K562 (cell line): ENCODE data around the gene ZNF613. TPM values are rescaled to one million over a fixed set of nuclear protein-coding genes. Genes with fewer than 3 reads are reported as not detected.
"Not testable (repeated sequence)": the region's sequence is repeated elsewhere in the genome, so short reads cannot be mapped to it uniquely, and the experiment has no call there.

ENCODE experiments used
- ATAC-seq: fragments of 200-7000 bp; cut with Tn5 transposase; 3 replicates; pipeline ENCODE4 v1.9.1; 2020; ENCODE audit warnings: moderate library complexity
- BruUV-seq: library from RNA; stranded (reverse); fragments of 400-500 nt; replicated peaks from 2 replicates; lab custom pipeline; 2021; lab: Mats Ljungman, UMichigan
- CTCF ChIA-PET: fragments of 300-600 bp; formaldehyde crosslinking; extraction: SDS; loops from one replicate; lab custom pipeline; 2021; ENCODE audit warnings: low intra/inter-chr PET ratio; lab: Yijun Ruan, JAX
- POLR2A ChIA-PET: fragments of 300-600, 350-650 bp; sonication (Branson Sonifier 250); formaldehyde crosslinking; extraction: SDS; loops from one replicate; lab custom pipeline; 2021; ENCODE audit warnings: antibody characterized with exemption, inconsistent platforms; lab: Yijun Ruan, JAX
- DNase-seq, 4 experiments: peaks; one replicate each; pipeline versions ENCODE4 v3.0.0 to v3.0.0-alpha.2; 2011 to 2018; ENCODE audit warnings: low spot score in 3 of 4, mixed read lengths in 3 of 4; ENCODE audit errors: extremely low read depth in 1 of 4
- FAIRE-seq: peaks from 2 replicates; lab custom pipeline; 2011; peaks lifted over from hg19 to GRCh38; lab: Jason Lieb, UNC
- H2AFZ ChIP-seq: 2 replicates; pipeline ENCODE4 v1.6.0; 2011; ENCODE audit warnings: low read depth, low read length, control low read depth, inconsistent platforms
- H3K27ac ChIP-seq: fragments of 200-600 bp; 3 replicates; pipeline ENCODE4 v1.8.0; 2011; ENCODE audit warnings: low read depth, mild to moderate bottlenecking, control low read depth, inconsistent platforms, low read length, moderate library complexity, mixed read lengths; ENCODE audit errors: extremely low read depth
- H3K27me3 ChIP-seq, 2 experiments: fragments of 300-600 bp in 1 of 2; 2 replicates in 1 of 2; 3 replicates in 1 of 2; pipeline versions ENCODE4 v1.6.0 to v1.8.0; 2011; ENCODE audit warnings: inconsistent platforms in 2 of 2, low read length in 2 of 2, mild to moderate bottlenecking in 1 of 2, mixed read lengths in 1 of 2, moderate library complexity in 1 of 2; ENCODE audit not compliant: control insufficient read depth in 2 of 2, insufficient read depth in 2 of 2
- H3K36me3 ChIP-seq: fragments of 300-600 bp; 3 replicates; pipeline ENCODE4 v1.8.0; 2011; ENCODE audit warnings: mild to moderate bottlenecking, low read length, inconsistent platforms; ENCODE audit not compliant: control insufficient read depth, insufficient read depth
- H3K4me1 ChIP-seq, 2 experiments: fragments of 200-600 bp in 1 of 2; replicated peaks in 1 of 2; 2 replicates in 1 of 2; 3 replicates in 1 of 2; pipeline versions ENCODE4 v1.5.1 to v1.8.0; 2011; ENCODE audit warnings: inconsistent platforms in 2 of 2, low read length in 2 of 2, mild to moderate bottlenecking in 1 of 2, mixed read lengths in 1 of 2, moderate library complexity in 1 of 2; ENCODE audit not compliant: control insufficient read depth in 2 of 2, insufficient read depth in 2 of 2
- H3K4me2 ChIP-seq: 2 replicates; pipeline ENCODE4 v1.6.1; 2011; ENCODE audit warnings: low read length, control low read depth, inconsistent platforms, mixed read lengths; ENCODE audit not compliant: insufficient read depth
- H3K4me3 ChIP-seq: fragments of 200-600 bp; sonication (generic), shearing (Covaris generic); 2 replicates; pipeline ENCODE4 v1.5.1; 2016; ENCODE audit warnings: control low read depth, inconsistent platforms
- H3K79me2 ChIP-seq: fragments of 200-600 bp; 3 replicates; pipeline ENCODE4 v1.8.0; 2011; ENCODE audit warnings: low read length, inconsistent platforms; ENCODE audit not compliant: control insufficient read depth, insufficient read depth
- H3K9ac ChIP-seq, 2 experiments: 2 replicates each; pipeline versions ENCODE4 v1.6.0 to v1.6.1; 2011; ENCODE audit warnings: low read depth in 2 of 2, low read length in 2 of 2, control low read depth in 1 of 2, inconsistent platforms in 1 of 2, mild to moderate bottlenecking in 1 of 2, mixed read lengths in 1 of 2; ENCODE audit not compliant: insufficient read depth in 1 of 2
- H3K9me1 ChIP-seq: one replicate; pipeline ENCODE4 v1.6.0; 2011; ENCODE audit warnings: inconsistent platforms, mild to moderate bottlenecking, low read length, moderate library complexity; ENCODE audit not compliant: control insufficient read depth, insufficient read depth
- H3K9me3 ChIP-seq: replicated peaks from 2 replicates; pipeline ENCODE4 v1.5.1; 2011; ENCODE audit warnings: low read depth, low read length, inconsistent platforms; ENCODE audit not compliant: control insufficient read depth, insufficient read depth
- H4K20me1 ChIP-seq: replicated peaks from 2 replicates; pipeline ENCODE4 v1.6.1; 2011; ENCODE audit warnings: low read length, inconsistent platforms, mixed read lengths; ENCODE audit not compliant: control insufficient read depth, insufficient read depth
- ATF3 ChIP-seq, 2 experiments: fragments of 450-650 bp in 1 of 2; sonication (generic) in 1 of 2; formaldehyde crosslinking in 1 of 2; IDR thresholded peaks in 1 of 2; conservative IDR thresholded peaks in 1 of 2; 2 replicates each; pipeline versions ENCODE4 v1.6.1 to v1.8.1; 2016 to 2023; ENCODE audit warnings: mild to moderate bottlenecking in 2 of 2, moderate library complexity in 2 of 2, inconsistent platforms in 1 of 2, missing genetic modification reagents in 1 of 2
- BDP1 ChIP-seq: IDR thresholded peaks from 3 replicates; pipeline ENCODE4 v1.6.1; 2011; ENCODE audit not compliant: insufficient read length, insufficient read depth
- CEBPB ChIP-seq: fragments of 450-650 bp; IDR thresholded peaks from 2 replicates; pipeline ENCODE4 v1.6.1; 2016; ENCODE audit warnings: missing genetic modification characterization, missing compliant biosample characterization
- CEBPG ChIP-seq, 3 experiments: fragments of 200-800 bp in 1 of 3; sonication (Bioruptor generic) in 1 of 3; sonication (generic) in 1 of 3; formaldehyde crosslinking in 1 of 3; IDR thresholded peaks in 2 of 3; conservative IDR thresholded peaks in 1 of 3; 2 replicates each; pipeline versions ENCODE4 v1.6.1 to v1.8.0; 2016 to 2022; ENCODE audit warnings: missing compliant biosample characterization in 2 of 3, missing genetic modification characterization in 2 of 3, mild to moderate bottlenecking in 1 of 3, missing genetic modification reagents in 1 of 3
- HMG20A ChIP-seq: fragments of 450-650 bp; formaldehyde crosslinking; conservative IDR thresholded peaks from 2 replicates; pipeline ENCODE4 v1.4.0; 2020; ENCODE audit warnings: mild to moderate bottlenecking, mixed read lengths
- HNRNPUL1 ChIP-seq: fragments of 200-400 bp; formaldehyde crosslinking; IDR thresholded peaks from 2 replicates; pipeline ENCODE4 v1.6.1; 2017; ENCODE audit warnings: low read length
- JUNB ChIP-seq: fragments of 450-650 bp; formaldehyde crosslinking; conservative IDR thresholded peaks from 2 replicates; pipeline ENCODE4 v1.4.0; 2020; ENCODE audit warnings: mild to moderate bottlenecking
- RBM39 ChIP-seq: fragments of 200-400 bp; formaldehyde crosslinking; optimal IDR thresholded peaks from 2 replicates; pipeline ENCODE3; 2018; ENCODE audit warnings: low read depth, low read length
- SPI1 ChIP-seq: IDR thresholded peaks from 2 replicates; pipeline ENCODE4 v1.6.1; 2011; ENCODE audit warnings: low read depth, low read length, control low read depth, borderline replicate concordance
- TAF9B ChIP-seq: fragments of 450-650 bp; IDR thresholded peaks from 2 replicates; pipeline ENCODE4 v1.6.1; 2018; ENCODE audit warnings: mild to moderate bottlenecking; ENCODE audit not compliant: partially characterized antibody
- ZNF444 ChIP-seq: fragments of 250-450 bp; sonication (Bioruptor Pico); IDR thresholded peaks from 2 replicates; pipeline ENCODE4 v1.4.0; 2020; ENCODE audit warnings: mild to moderate bottlenecking, moderate library complexity
- ZNF76 ChIP-seq: fragments of 250-450 bp; sonication (Bioruptor Pico); IDR thresholded peaks from 2 replicates; pipeline ENCODE4 v1.4.0; 2020; ENCODE audit warnings: mild to moderate bottlenecking, moderate library complexity, borderline replicate concordance
- WGBS: fragments of 100-300 bp; shearing (Covaris generic); methylation state at CpG from one replicate; pipeline ENCODE4 v1.1.6; 2016; ENCODE audit warnings: low coverage, mixed read lengths; ENCODE audit not compliant: insufficient coverage; ENCODE audit errors: missing lambda C conversion rate; 5-methylcytosine and 5-hydroxymethylcytosine counted together
- in situ Hi-C: fragments of 300-500 bp; cut with MboI; formaldehyde crosslinking; loops from 4 replicates; pipeline ENCODE4 v1.15.0; 2018; ENCODE audit warnings: inconsistent platforms, mixed read lengths
- intact Hi-C: fragments of 100-400 bp; cut with micrococcal nuclease; formaldehyde crosslinking; loops from 2 replicates; pipeline ENCODE4 v1.14.2; 2022
- polyA plus RNA-seq, 8 experiments: library from polyadenylated mRNA; depleted of rRNA in 4 of 8; stranded (reverse) in 5 of 8; unstranded in 3 of 8; fragments of >200 nt; fragmentation: Nextera tagmentation in 2 of 8; fragmentation: Illumina TruSeq in 1 of 8; extraction: Ambion mirVana in 2 of 8; extraction: Trizol in 1 of 8; gene quantifications; 2 replicates each; pipeline versions ENCODE4 v1.2.1 to v1.2.3, GENCODE V29; 2011 to 2014; ENCODE audit warnings: inconsistent platforms in 1 of 8, missing spikeins in 1 of 8
- total RNA-seq, 7 experiments: library from RNA; depleted of rRNA in 6 of 7; stranded (reverse); fragments of >200 nt in 6 of 7; fragmentation: Illumina TruSeq in 2 of 7; extraction: Trizol in 2 of 7; gene quantifications; 2 replicates each; pipeline versions ENCODE4 v1.2.1 to v1.2.3, GENCODE V29; 2011 to 2021; ENCODE audit warnings: low replicate concordance in 1 of 7

ZNF613 gene
- total and polyA plus RNA-seq, 9 of the 15 experiments (the other 6 are each of a cell fraction or from before 2014, with no cell fraction given), result 2.1 to 4.5 (median 2.7) TPM

GRCh38 chr19:51978882-51979281, 51.6 kb downstream of the ZNF613 start (continued):
- TF ChIP-seq BDP1 (no peak), ZNF444 (no peak), HMG20A (CRISPR knock-in tag) (no peak), SPI1 (no peak), ZNF76 (CRISPR knock-in tag) (no peak), HNRNPUL1 (no peak), RBM39 (no peak), JUNB (CRISPR knock-in tag) (no peak)

DNA sequence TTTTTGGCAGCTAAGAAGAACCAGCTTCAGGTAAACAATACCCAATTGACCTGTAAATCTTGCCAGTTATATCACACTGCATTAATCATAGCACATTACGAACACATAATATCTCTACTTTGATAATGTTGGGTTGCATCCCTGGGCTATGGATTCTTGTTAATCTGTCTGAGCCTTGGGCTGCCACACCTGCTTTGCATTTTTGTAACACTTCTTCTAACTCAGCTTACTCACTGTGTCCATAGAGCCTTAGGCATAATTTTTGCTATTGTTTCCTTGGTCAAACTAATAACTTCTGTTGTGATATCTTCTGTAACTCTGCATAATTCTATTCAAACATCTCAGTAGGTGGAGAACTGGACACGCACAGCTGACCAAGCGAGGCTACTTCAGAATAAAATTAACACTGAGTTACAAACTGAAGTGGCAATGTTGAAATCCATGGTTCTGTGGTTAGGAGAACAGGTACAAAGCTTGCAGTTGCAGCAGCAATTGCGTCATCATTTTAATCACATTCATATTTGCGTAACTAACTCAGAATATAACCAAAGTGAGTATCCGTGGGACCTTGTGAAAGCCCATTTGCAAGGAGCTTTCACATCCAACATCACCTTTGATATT, 53.0 kb downstream of the ZNF613 start:
- no peak for TF ChIP-seq TAF9B
- no peak for TF ChIP-seq CEBPG (CRISPR knock-in tag; IDR thresholded peaks at IDR 0.05)
- TF ChIP-seq CEBPG (tag; conservative IDR thresholded peaks at IDR 0.05 in 1 of 2, IDR thresholded peaks at IDR 0.05 in 1 of 2), result peak; percentile 66 to 72
- peak; percentile 69 for TF ChIP-seq CEBPB
- TF ChIP-seq ATF3 (IDR thresholded peaks at IDR 0.05), result peak; percentile 66
- no peak for TF ChIP-seq ATF3 (CRISPR knock-in tag; conservative IDR thresholded peaks at IDR 0.05)
- TF ChIP-seq, all 486 proteins: peak for 3
- no peaks in the 10 kb centered on the region for H3K27me3 ChIP-seq
- no peak overlapping the region for H2AFZ ChIP-seq
- no peak overlapping the region for H3K9ac ChIP-seq
- in situ Hi-C loops, result no loop called here
- DNase-seq (no peak), FAIRE-seq (no peak), ATAC-seq (no peak)
- H4K20me1 ChIP-seq, result no peaks in the 10 kb centered on the region
- no peak overlapping the region for H3K4me2 ChIP-seq
- no TSS peak for BruUV-seq
- H3K27ac ChIP-seq, result no peak overlapping the region
- H3K9me3 ChIP-seq, result no peaks in the 10 kb centered on the region; the same call in none of the 2 replicates
- H3K79me2 ChIP-seq, result no peaks in the 10 kb centered on the region
- no peaks in the 10 kb centered on the region for H3K9me1 ChIP-seq
- no peak overlapping the region for H3K4me3 ChIP-seq
- no peaks in the 10 kb centered on the region for H3K36me3 ChIP-seq
- 11% methylated on average over 6 of the region's 6 CpGs for WGBS
- ChIA-PET POLR2A (no interaction called here), CTCF (no interaction called here)
- intact Hi-C loops, result no loop called here
- H3K4me1 ChIP-seq, result no peaks in the 10 kb centered on the region

- in situ Hi-C loops, H3K9ac ChIP-seq, CTCF ChIA-PET, H4K20me1 ChIP-seq, DNase-seq, H2AFZ ChIP-seq, H3K9me3 ChIP-seq, POLR2A ChIA-PET, FAIRE-seq, H3K4me3 ChIP-seq, ATAC-seq, intact Hi-C loops, H3K79me2 ChIP-seq, BruUV-seq, H3K36me3 ChIP-seq, H3K27me3 ChIP-seq, H3K4me1 ChIP-seq, H3K27ac ChIP-seq, H3K9me1 ChIP-seq, H3K4me2 ChIP-seq: not testable (repeated sequence)
- whole genome bisulfite sequencing, result 12% methylated on average over 5 of the region's 6 CpGs
Observed at GRCh38 chr19:51980926-51981325, 53.7 kb downstream of the ZNF613 start.
